CD4-positive, alpha-beta T cell (primary cell): ENCODE results near the gene TFEB. TPM values are rescaled to one million over a fixed set of nuclear protein-coding genes. Genes with fewer than 3 reads are reported as not detected.

ENCODE experiments used
- ATAC-seq: fragments of 200-7000 bp; cut with Tn5 transposase; one replicate; pipeline ENCODE4 v1.10.0; 2022; ENCODE audit warnings: mild to moderate bottlenecking; ENCODE audit not compliant: poor library complexity
- CTCF ChIA-PET: fragments of 350-600 bp; sonication (Branson Sonifier 250); formaldehyde crosslinking; loops from one replicate; lab custom pipeline; 2021; ENCODE audit warnings: antibody characterized with exemption, inconsistent platforms; lab: Charles Lee
- POLR2A ChIA-PET: fragments of 350-600 bp; sonication (Branson Sonifier 250); formaldehyde crosslinking; loops from one replicate; lab custom pipeline; 2021; ENCODE audit warnings: antibody characterized with exemption, inconsistent platforms; lab: Charles Lee
- DNase-seq, 14 experiments: peaks; one replicate each; pipeline ENCODE4 v3.0.0-alpha.2; 2013 to 2020; ENCODE audit warnings: mixed read lengths in 2 of 14
- H3K27ac ChIP-seq, 2 donors: one replicate each; pipeline versions ENCODE4 v1.5.1 to v1.7.0; 2013; ENCODE audit warnings: low read length in 2 of 2, low read depth in 1 of 2, mild to moderate bottlenecking in 1 of 2
- H3K27me3 ChIP-seq, 2 experiments: 1 replicate in 1 of 2; 2 replicates in 1 of 2; pipeline versions ENCODE4 v1.6.1 to v1.7.0; 2013; ENCODE audit warnings: low read length in 2 of 2, control low read depth in 1 of 2, mild to moderate bottlenecking in 1 of 2, moderate library complexity in 1 of 2; ENCODE audit not compliant: insufficient read depth in 2 of 2, control insufficient read depth in 1 of 2
- H3K36me3 ChIP-seq: one replicate; pipeline ENCODE4 v1.6.1; 2013; ENCODE audit warnings: low read length, control low read depth; ENCODE audit not compliant: insufficient read depth
- H3K4me1 ChIP-seq: one replicate; pipeline ENCODE4 v1.6.1; 2013; ENCODE audit warnings: low read length, control low read depth; ENCODE audit not compliant: insufficient read depth
- H3K4me3 ChIP-seq: one replicate; pipeline ENCODE4 v1.5.1; 2013; ENCODE audit warnings: mild to moderate bottlenecking, low read length, moderate library complexity
- H3K9me3 ChIP-seq, 2 experiments: 1 replicate in 1 of 2; 2 replicates in 1 of 2; pipeline versions ENCODE4 v1.6.1 to v1.7.0; 2013; ENCODE audit warnings: low read length in 2 of 2, mild to moderate bottlenecking in 2 of 2, control low read depth in 1 of 2, moderate library complexity in 1 of 2; ENCODE audit not compliant: control insufficient read depth in 1 of 2, insufficient read depth in 1 of 2
- H3K27ac Mint-ChIP-seq: one replicate; pipeline ENCODE4 v1.8.0; 2020; ENCODE audit warnings: mixed read lengths
- H3K27me3 Mint-ChIP-seq: one replicate; pipeline ENCODE4 v1.8.0; 2021; ENCODE audit warnings: mixed read lengths
- H3K36me3 Mint-ChIP-seq: one replicate; pipeline ENCODE4 v1.8.0; 2021; ENCODE audit warnings: low read depth, mixed read lengths
- H3K4me1 Mint-ChIP-seq: one replicate; pipeline ENCODE4 v1.8.0; 2021; ENCODE audit warnings: low read depth, mixed read lengths
- H3K4me3 Mint-ChIP-seq: one replicate; pipeline ENCODE4 v1.8.0; 2020; ENCODE audit warnings: mild to moderate bottlenecking, mixed read lengths
- H3K9me3 Mint-ChIP-seq: one replicate; pipeline ENCODE4 v1.8.0; 2020; ENCODE audit warnings: mixed read lengths
- intact Hi-C, 2 experiments: fragments of 100-400 bp; cut with DNase I in 1 of 2; cut with micrococcal nuclease in 1 of 2; formaldehyde crosslinking; loops; one replicate each; pipeline versions ENCODE4 v1.15.1 to v1.9.0; 2023 to 2025; cut with DNase I, micrococcal nuclease
- total RNA-seq, 174 experiments: library from RNA in 2 of 174; stranded (reverse) in 2 of 174; gene quantifications; one replicate each; pipeline ENCODE4 v1.2.3 and lab custom pipeline; 2021 to 2026
- TF ChIP-seq, protein P1 (sequence below): fragments of 200-600 bp; IDR thresholded peaks from one replicate; pipeline ENCODE4 v1.8.0; 2022; ENCODE audit warnings: antibody characterized with exemption, mild to moderate bottlenecking

Gene TFEB
- total RNA-seq, 2 experiments from 2014 or later = 23.8 to 24.1 TPM

DNA sequence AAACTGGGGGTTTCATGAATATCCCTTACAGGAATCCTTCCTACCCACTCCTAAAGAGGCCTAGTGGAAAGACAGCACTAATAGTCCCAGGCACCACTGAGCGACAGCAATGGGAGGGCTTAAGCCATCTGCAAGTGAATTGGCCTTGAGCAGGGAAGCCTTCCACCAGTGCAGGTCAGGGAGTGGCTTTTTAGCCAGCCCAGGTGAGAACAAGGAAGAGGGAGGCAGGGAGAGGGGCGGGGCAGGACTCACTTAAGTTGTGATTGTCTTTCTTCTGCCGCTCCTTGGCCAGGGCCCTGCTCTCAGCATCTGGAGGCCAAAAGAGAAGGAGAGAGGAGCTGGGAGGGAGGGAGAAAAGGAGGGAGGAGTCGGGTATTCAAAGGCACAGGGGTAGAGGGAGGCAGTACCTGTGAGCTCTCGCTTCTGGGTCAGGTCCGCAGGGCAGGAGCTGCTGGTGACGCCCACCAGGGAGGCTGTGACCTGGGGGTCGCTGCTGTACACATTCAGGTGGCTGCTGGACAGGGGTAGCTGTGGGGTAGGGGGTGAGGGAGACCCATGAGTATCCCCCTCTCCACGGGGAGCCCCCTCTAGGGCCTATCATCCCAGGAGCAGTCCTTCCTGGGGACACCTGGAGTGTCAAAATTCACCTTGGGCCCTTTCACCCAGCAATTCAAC is 47.8 kb downstream of the TFEB start:
- ATAC-seq = no peak
- H3K9me3 Mint-ChIP-seq = no peaks in the 10 kb centered on the region
- no peak overlapping the region for H3K27ac ChIP-seq
- H3K4me3 Mint-ChIP-seq = no peak overlapping the region
- H3K36me3 ChIP-seq = peaks cover 44% of the 10 kb centered on the region
- peaks cover 5% of the 10 kb centered on the region for H3K4me1 Mint-ChIP-seq
- H3K4me1 ChIP-seq = peaks cover 13% of the 10 kb centered on the region
- ChIA-PET CTCF (no interaction called here), POLR2A (no interaction called here)
- H3K9me3 ChIP-seq = no peaks in the 10 kb centered on the region
- TF ChIP-seq, protein P1, sequence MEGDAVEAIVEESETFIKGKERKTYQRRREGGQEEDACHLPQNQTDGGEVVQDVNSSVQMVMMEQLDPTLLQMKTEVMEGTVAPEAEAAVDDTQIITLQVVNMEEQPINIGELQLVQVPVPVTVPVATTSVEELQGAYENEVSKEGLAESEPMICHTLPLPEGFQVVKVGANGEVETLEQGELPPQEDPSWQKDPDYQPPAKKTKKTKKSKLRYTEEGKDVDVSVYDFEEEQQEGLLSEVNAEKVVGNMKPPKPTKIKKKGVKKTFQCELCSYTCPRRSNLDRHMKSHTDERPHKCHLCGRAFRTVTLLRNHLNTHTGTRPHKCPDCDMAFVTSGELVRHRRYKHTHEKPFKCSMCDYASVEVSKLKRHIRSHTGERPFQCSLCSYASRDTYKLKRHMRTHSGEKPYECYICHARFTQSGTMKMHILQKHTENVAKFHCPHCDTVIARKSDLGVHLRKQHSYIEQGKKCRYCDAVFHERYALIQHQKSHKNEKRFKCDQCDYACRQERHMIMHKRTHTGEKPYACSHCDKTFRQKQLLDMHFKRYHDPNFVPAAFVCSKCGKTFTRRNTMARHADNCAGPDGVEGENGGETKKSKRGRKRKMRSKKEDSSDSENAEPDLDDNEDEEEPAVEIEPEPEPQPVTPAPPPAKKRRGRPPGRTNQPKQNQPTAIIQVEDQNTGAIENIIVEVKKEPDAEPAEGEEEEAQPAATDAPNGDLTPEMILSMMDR = no peak
- no peak overlapping the region for H3K27ac Mint-ChIP-seq
- no peaks in the 10 kb centered on the region for H3K27me3 Mint-ChIP-seq
- no peaks in the 10 kb centered on the region for H3K27me3 ChIP-seq
- peaks cover 16% of the 10 kb centered on the region for H3K36me3 Mint-ChIP-seq
- H3K4me3 ChIP-seq = no peak overlapping the region
- intact Hi-C loops = loop anchor here in 1 of 2 experiments (10.0 kb wide), 1 partner anchor 383 kb away; no protein-coding TSS in a partner anchor
- no peak for DNase-seq

DNA sequence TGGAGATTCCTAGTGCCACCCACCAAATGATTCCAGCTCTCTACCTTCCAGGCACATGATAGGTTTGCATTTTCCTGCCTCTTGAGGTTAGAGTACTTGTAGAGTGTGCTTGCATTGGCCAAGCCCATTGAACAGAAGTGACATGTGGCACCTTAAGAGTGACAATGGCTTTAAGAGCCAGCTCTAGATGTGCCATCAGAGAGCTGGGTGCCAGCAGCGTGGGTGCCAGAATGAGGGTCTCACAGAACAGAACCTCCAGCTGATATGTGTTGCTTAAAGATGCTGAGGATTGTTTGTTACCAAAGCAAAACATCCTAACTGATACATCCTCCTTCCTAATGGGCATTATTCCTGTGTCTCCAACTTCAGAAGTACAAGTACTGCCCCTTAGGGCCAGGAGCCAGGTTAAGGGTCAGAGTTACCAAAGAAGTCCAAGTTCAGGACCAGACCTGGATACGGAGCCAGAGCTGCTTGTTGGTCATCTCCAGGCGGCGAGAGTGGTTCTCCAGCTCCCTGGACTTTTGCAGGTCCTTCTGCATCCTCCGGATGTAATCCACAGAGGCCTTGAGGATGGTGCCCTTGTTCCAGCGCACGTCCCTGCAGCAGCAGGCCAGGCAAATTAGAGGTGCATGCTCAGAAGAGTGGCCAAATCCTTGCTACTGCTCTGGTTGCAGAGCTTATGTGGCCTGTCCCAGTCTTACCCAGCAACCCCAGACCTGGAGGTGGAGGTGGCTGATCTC is 49.6 kb downstream of the TFEB start:
- no peak overlapping the region for H3K27ac ChIP-seq
- Mint-ChIP-seq H3K9me3 (no peaks in the 10 kb centered on the region), H3K27ac (no peak overlapping the region), H3K36me3 (peaks cover 16% of the 10 kb centered on the region), H3K27me3 (no peaks in the 10 kb centered on the region), H3K4me1 (peaks cover 12% of the 10 kb centered on the region), H3K4me3 (no peak overlapping the region)
- ATAC-seq = no peak
- ChIA-PET POLR2A (no interaction called here), CTCF (no interaction called here)
- no peak for DNase-seq
- H3K27me3 ChIP-seq = no peaks in the 10 kb centered on the region
- TF ChIP-seq, protein P1 = no peak
- H3K4me3 ChIP-seq = no peak overlapping the region
- intact Hi-C loops = loop anchor here in 1 of 2 experiments (10.0 kb wide), 1 partner anchor 381 kb away; no protein-coding TSS in a partner anchor
- H3K4me1 ChIP-seq = peaks cover 20% of the 10 kb centered on the region
- H3K9me3 ChIP-seq = no peaks in the 10 kb centered on the region
- peaks cover 41% of the 10 kb centered on the region for H3K36me3 ChIP-seq

GRCh38 chr6:41684311-41685180 is 50.9 kb downstream of the TFEB start:
- peaks cover 16% of the 10 kb centered on the region for H3K36me3 Mint-ChIP-seq
- H3K36me3 ChIP-seq = peaks cover 32% of the 10 kb centered on the region
- no peaks in the 10 kb centered on the region for H3K27me3 Mint-ChIP-seq
- H3K27ac Mint-ChIP-seq = no peak overlapping the region
- H3K9me3 Mint-ChIP-seq = no peaks in the 10 kb centered on the region
- ChIA-PET POLR2A (interaction anchor here (0.8 kb wide), 1 partner anchor 82 kb away, joined by 3 read pairs; no protein-coding TSS in a partner anchor), CTCF (interaction anchor here (1.5 to 1.7 kb wide), 2 partner anchors 8 to 11 kb away, joined by 3 to 6 read pairs; no protein-coding TSS in a partner anchor)
- peaks cover 20% of the 10 kb centered on the region for H3K4me1 ChIP-seq
- ATAC-seq (no peak), DNase-seq (no peak)
- TF ChIP-seq, protein P1 = no peak
- H3K27me3 ChIP-seq = no peaks in the 10 kb centered on the region
- peaks cover 12% of the 10 kb centered on the region for H3K4me1 Mint-ChIP-seq
- no peaks in the 10 kb centered on the region for H3K9me3 ChIP-seq
- H3K4me3 ChIP-seq = no peak overlapping the region
- no peak overlapping the region for H3K4me3 Mint-ChIP-seq
- H3K27ac ChIP-seq = no peak overlapping the region
- intact Hi-C loops = loop anchor here in 1 of 2 experiments (5.0 to 10.0 kb wide), 2 partner anchors 247 to 380 kb away; no protein-coding TSS in a partner anchor
